Astrocyte (in vitro differentiated cells and primary cell): Measurements from ENCODE around the gene GREB1. TPM values are rescaled to one million over a fixed set of nuclear protein-coding genes. Genes with fewer than 3 reads are reported as not detected.

ENCODE experiments used
- DNase-seq: peaks from one replicate; pipeline ENCODE4 v3.0.0-alpha.2; 2010; ENCODE audit warnings: low read depth
- FAIRE-seq: peaks from 2 replicates; lab custom pipeline; 2011; peaks lifted over from hg19 to GRCh38; lab: Jason Lieb, UNC
- H2AFZ ChIP-seq: 2 replicates; pipeline ENCODE4 v1.6.0; 2012; ENCODE audit warnings: low read depth, low read length, inconsistent platforms
- H3K27ac ChIP-seq: 2 replicates; pipeline ENCODE4 v1.5.1; 2011; ENCODE audit warnings: low read depth, low read length, inconsistent platforms
- H3K27me3 ChIP-seq: 2 replicates; pipeline ENCODE4 v1.6.0; 2011; ENCODE audit warnings: low read length, inconsistent platforms; ENCODE audit not compliant: insufficient read depth
- H3K36me3 ChIP-seq: 2 replicates; pipeline ENCODE4 v1.5.1; 2011; ENCODE audit warnings: low read length, inconsistent platforms; ENCODE audit not compliant: insufficient read depth
- H3K4me1 ChIP-seq: 2 replicates; pipeline ENCODE4 v1.5.1; 2011; ENCODE audit warnings: low read length, inconsistent platforms; ENCODE audit not compliant: insufficient read depth
- H3K4me2 ChIP-seq: 2 replicates; pipeline ENCODE4 v1.6.0; 2012; ENCODE audit warnings: low read length, inconsistent platforms
- H3K4me3 ChIP-seq: 2 replicates; pipeline ENCODE4 v1.5.1; 2011; ENCODE audit warnings: low read depth, mild to moderate bottlenecking, low read length, inconsistent platforms; ENCODE audit not compliant: insufficient read depth
- H3K79me2 ChIP-seq: 2 replicates; pipeline ENCODE4 v1.6.0; 2012; ENCODE audit warnings: mild to moderate bottlenecking, low read length, inconsistent platforms; ENCODE audit not compliant: insufficient read depth
- H3K9ac ChIP-seq: 2 replicates; pipeline ENCODE4 v1.6.0; 2012; ENCODE audit warnings: mild to moderate bottlenecking, low read length, inconsistent platforms
- H3K9me3 ChIP-seq: 2 replicates; pipeline ENCODE4 v1.5.1; 2012; ENCODE audit warnings: low read depth, mild to moderate bottlenecking, low read length, inconsistent platforms; ENCODE audit not compliant: insufficient read depth
- H4K20me1 ChIP-seq: 2 replicates; pipeline ENCODE4 v1.6.0; 2012; ENCODE audit warnings: low read length, inconsistent platforms; ENCODE audit not compliant: insufficient read depth
- H3K27ac Mint-ChIP-seq: one replicate; pipeline ENCODE4 v1.8.0; 2021; ENCODE audit warnings: mild to moderate bottlenecking, mixed read lengths; ENCODE audit not compliant: unreplicated experiment
- H3K27me3 Mint-ChIP-seq: one replicate; pipeline ENCODE4 v1.8.0; 2021; ENCODE audit warnings: low read depth, mixed read lengths; ENCODE audit not compliant: unreplicated experiment
- H3K36me3 Mint-ChIP-seq: one replicate; pipeline ENCODE4 v1.8.0; 2021; ENCODE audit warnings: low read depth, mixed read lengths; ENCODE audit not compliant: unreplicated experiment
- H3K4me1 Mint-ChIP-seq: one replicate; pipeline ENCODE4 v1.8.0; 2021; ENCODE audit warnings: low read depth, mixed read lengths; ENCODE audit not compliant: unreplicated experiment
- H3K4me3 Mint-ChIP-seq: one replicate; pipeline ENCODE4 v1.8.0; 2021; ENCODE audit warnings: mild to moderate bottlenecking, moderate library complexity, mixed read lengths; ENCODE audit not compliant: unreplicated experiment
- H3K9me3 Mint-ChIP-seq: one replicate; pipeline ENCODE4 v1.8.0; 2021; ENCODE audit warnings: mild to moderate bottlenecking, mixed read lengths; ENCODE audit not compliant: unreplicated experiment
- CTCF ChIP-seq: IDR thresholded peaks from 2 replicates; pipeline ENCODE4 v1.5.1; 2011; ENCODE audit warnings: low read depth, mild to moderate bottlenecking, inconsistent platforms, low read length, moderate library complexity; ENCODE audit not compliant: insufficient read depth
- EZH2 ChIP-seq: IDR thresholded peaks from 2 replicates; pipeline ENCODE4 v1.6.1; 2012; ENCODE audit warnings: mild to moderate bottlenecking, low read length, inconsistent platforms; ENCODE audit not compliant: insufficient read depth
- total RNA-seq: library from RNA; stranded (reverse); gene quantifications from 2 replicates; pipeline ENCODE4 v1.2.1, GENCODE V29; 2021

Gene GREB1
- total RNA-seq, 1 donor from 2014 or later = 14.5 TPM

- peaks cover 8% of the 10 kb centered on the region for H3K4me1 Mint-ChIP-seq
- no peaks in the 10 kb centered on the region for H3K27me3 Mint-ChIP-seq
- no peak overlapping the region for H3K27ac Mint-ChIP-seq
- Histone ChIP-seq H3K4me1 (no peaks in the 10 kb centered on the region), H3K79me2 (no peaks in the 10 kb centered on the region), H3K27ac (no peak overlapping the region), H3K4me2 (no peak overlapping the region), H3K27me3 (peaks cover 13% of the 10 kb centered on the region), H2AFZ (no peak overlapping the region), H3K9me3 (no peaks in the 10 kb centered on the region), H4K20me1 (no peaks in the 10 kb centered on the region), H3K4me3 (no peak overlapping the region), H3K9ac (no peak overlapping the region), H3K36me3 (no peaks in the 10 kb centered on the region)
- DNase-seq = no peak
- no peak for FAIRE-seq
- TF ChIP-seq EZH2 (no peak), CTCF (no peak)
- no peaks in the 10 kb centered on the region for H3K9me3 Mint-ChIP-seq
- peaks cover 13% of the 10 kb centered on the region for H3K36me3 Mint-ChIP-seq
- no peak overlapping the region for H3K4me3 Mint-ChIP-seq
Observed at GRCh38 chr2:11617984-11618707, 84.3 kb downstream of the GREB1 start.

- Histone ChIP-seq H3K9ac (no peak overlapping the region), H3K79me2 (no peaks in the 10 kb centered on the region), H2AFZ (no peak overlapping the region), H3K9me3 (no peaks in the 10 kb centered on the region), H3K27ac (no peak overlapping the region), H3K27me3 (peaks cover 13% of the 10 kb centered on the region), H3K36me3 (no peaks in the 10 kb centered on the region), H3K4me1 (no peaks in the 10 kb centered on the region), H4K20me1 (no peaks in the 10 kb centered on the region), H3K4me3 (no peak overlapping the region), H3K4me2 (no peak overlapping the region)
- DNase-seq (no peak), FAIRE-seq (no peak)
- H3K27me3 Mint-ChIP-seq = no peaks in the 10 kb centered on the region
- H3K9me3 Mint-ChIP-seq = no peaks in the 10 kb centered on the region
- H3K36me3 Mint-ChIP-seq = peaks cover 13% of the 10 kb centered on the region
- H3K4me1 Mint-ChIP-seq = peaks cover 8% of the 10 kb centered on the region
- H3K27ac Mint-ChIP-seq = no peak overlapping the region
- TF ChIP-seq CTCF = no peak
- TF ChIP-seq EZH2 = no peak
- no peak overlapping the region for H3K4me3 Mint-ChIP-seq
Observed at GRCh38 chr2:11618708-11619062, 84.8 kb downstream of the GREB1 start.

- peaks cover 17% of the 10 kb centered on the region for H3K36me3 Mint-ChIP-seq
- H3K27me3 Mint-ChIP-seq = no peaks in the 10 kb centered on the region
Observed at GRCh38 chr2:11621410-11621809, 87.6 kb downstream of the GREB1 start.

More at GRCh38 chr2:11621410-11621809, 87.6 kb downstream of the GREB1 start:
- no peak for FAIRE-seq
- no peaks in the 10 kb centered on the region for H3K9me3 ChIP-seq
- Mint-ChIP-seq H3K4me3 (no peak overlapping the region), H3K27ac (no peak overlapping the region), H3K9me3 (no peaks in the 10 kb centered on the region), H3K4me1 (peaks cover 8% of the 10 kb centered on the region)
- no peak overlapping the region for H3K4me3 ChIP-seq
- DNase-seq = no peak
- H4K20me1 ChIP-seq = no peaks in the 10 kb centered on the region
- no peaks in the 10 kb centered on the region for H3K4me1 ChIP-seq
- H3K79me2 ChIP-seq = no peaks in the 10 kb centered on the region
- H3K27ac ChIP-seq = no peak overlapping the region
- no peak for TF ChIP-seq CTCF
- TF ChIP-seq EZH2 = no peak
- H3K36me3 ChIP-seq = no peaks in the 10 kb centered on the region
- no peak overlapping the region for H2AFZ ChIP-seq
- no peak overlapping the region for H3K4me2 ChIP-seq
- peaks cover 10% of the 10 kb centered on the region for H3K27me3 ChIP-seq
- no peak overlapping the region for H3K9ac ChIP-seq
